ENCODE results near the gene PDE1A.
"Not testable (repeated sequence)": the region's sequence is repeated elsewhere in the genome, so short reads cannot be mapped to it uniquely, and the experiment has no call there.

PDE1A gene

GRCh38 chr2:182358601-182359000 is 68.2 kb downstream of the PDE1A start:
- DNase-seq (ENCODE audit: low spot score), result no peak

- DNase-seq (ENCODE audit: low spot score), result no peak
Observed at GRCh38 chr2:182355815-182356214, 71.0 kb downstream of the PDE1A start.

GRCh38 chr2:182351427-182351826 is 75.4 kb downstream of the PDE1A start:
- DNase-seq (ENCODE audit: low spot score), result no peak

- DNase-seq (ENCODE audit: low spot score), result no peak
Observed at GRCh38 chr2:182349268-182349667, 77.6 kb downstream of the PDE1A start.

GRCh38 chr2:182345384-182345783 is 81.5 kb downstream of the PDE1A start:
- DNase-seq (ENCODE audit: low spot score), result no peak

GRCh38 chr2:182330451-182331305 is 96.2 kb downstream of the PDE1A start:
- no peak for DNase-seq (ENCODE audit: low spot score)

- no peak for DNase-seq (ENCODE audit: low spot score)
Observed at GRCh38 chr2:182324665-182325064, 102.2 kb downstream of the PDE1A start.

GRCh38 chr2:182321096-182321495 is 105.7 kb downstream of the PDE1A start:
- no peak for DNase-seq (ENCODE audit: low spot score)

- DNase-seq (ENCODE audit: low spot score), result no peak
Observed at GRCh38 chr2:182319556-182320505, 107.0 kb downstream of the PDE1A start.

- no peak for DNase-seq (ENCODE audit: low spot score)
Observed at GRCh38 chr2:182318466-182319220, 108.2 kb downstream of the PDE1A start.

- no peak for DNase-seq (ENCODE audit: low spot score)
Observed at GRCh38 chr2:182316950-182317349, 109.9 kb downstream of the PDE1A start.

- no peak for DNase-seq (ENCODE audit: low spot score)
Observed at GRCh38 chr2:182302972-182303371, 123.9 kb downstream of the PDE1A start.

- no peak for DNase-seq (ENCODE audit: low spot score)
Observed at GRCh38 chr2:182302174-182302573, 124.7 kb downstream of the PDE1A start.

- no peak for DNase-seq (ENCODE audit: low spot score)
Observed at GRCh38 chr2:182301093-182301492, 125.7 kb downstream of the PDE1A start.

GRCh38 chr2:182300608-182301007 is 126.2 kb downstream of the PDE1A start:
- DNase-seq (ENCODE audit: low spot score), result no peak

GRCh38 chr2:182299632-182300031 is 127.2 kb downstream of the PDE1A start:
- DNase-seq (ENCODE audit: low spot score), result no peak

GRCh38 chr2:182298456-182298855 is 128.4 kb downstream of the PDE1A start:
- no peak for DNase-seq (ENCODE audit: low spot score)

- DNase-seq (ENCODE audit: low spot score), result no peak
Observed at GRCh38 chr2:182291296-182291695, 135.5 kb downstream of the PDE1A start.

- no peak for DNase-seq (ENCODE audit: low spot score)
Observed at GRCh38 chr2:182283512-182283911, 143.3 kb downstream of the PDE1A start.

- no peak for DNase-seq (ENCODE audit: low spot score)
Observed at GRCh38 chr2:182281276-182281675, 145.6 kb downstream of the PDE1A start.

- DNase-seq (ENCODE audit: low spot score), result no peak
Observed at GRCh38 chr2:182280118-182280517, 146.7 kb downstream of the PDE1A start.

GRCh38 chr2:182276662-182277061 is 150.2 kb downstream of the PDE1A start:
- DNase-seq (ENCODE audit: low spot score), result not testable (repeated sequence)

Measured in D341Med (cell line).